Measurements from ENCODE around the gene BAHCC1. TPM values are rescaled to one million over a fixed set of nuclear protein-coding genes. Genes with fewer than 3 reads are reported as not detected.

The BAHCC1 gene
- total RNA-seq, 1 experiment from 2014 or later, result 74.2 TPM

GRCh38 chr17:81479175-81480071 is 84.2 kb downstream of the BAHCC1 start:
- intact Hi-C loops (cut with micrococcal nuclease; ENCODE audit: unreplicated experiment), result loop anchor here (2.0 kb wide), 1 partner anchor 85 kb away; the partner anchor contains the start of gene BAHCC1
- Histone ChIP-seq H3K27me3 (replicated peaks; ENCODE audit: insufficient read depth, low read depth, low read length, poor library complexity) (no peaks in the 10 kb centered on the region), H3K4me3 (ENCODE audit: low read depth, low read length, poor library complexity, severe bottlenecking) (no peak overlapping the region), H3K4me1 (ENCODE audit: insufficient read depth, low read length, poor library complexity, severe bottlenecking) (peaks cover 46% of the 10 kb centered on the region), H3K27ac (ENCODE audit: low read depth, low read length, poor library complexity, severe bottlenecking) (no peak overlapping the region), H3K36me3 (ENCODE audit: insufficient read depth, low read length, poor library complexity, severe bottlenecking) (no peaks in the 10 kb centered on the region), H3K9me3 (ENCODE audit: low read depth, low read length, poor library complexity, severe bottlenecking) (no peaks in the 10 kb centered on the region)
- POLR2A ChIA-PET (ENCODE audit: low non-redundant PET), result no interaction called here
- no peak for TF ChIP-seq CTCF (conservative IDR thresholded peaks at IDR 0.05; ENCODE audit: low read depth, low read length)
- TF ChIP-seq EZH2 (IDR thresholded peaks at IDR 0.05; ENCODE audit: borderline replicate concordance, low read depth, low read length, poor library complexity, severe bottlenecking), result no peak
- DNase-seq (ENCODE audit: low spot score), result peak; percentile 50
- BruUV-seq (replicated peaks), result no TSS peak
- CTCF ChIA-PET, result no interaction called here

- intact Hi-C loops (cut with micrococcal nuclease; ENCODE audit: unreplicated experiment), result loop anchor here (2.0 kb wide), 1 partner anchor 86 kb away; the partner anchor contains the start of gene BAHCC1
- Histone ChIP-seq H3K4me3 (ENCODE audit: low read depth, low read length, poor library complexity, severe bottlenecking) (peak overlapping the region; percentile 47), H3K27me3 (replicated peaks; ENCODE audit: insufficient read depth, low read depth, low read length, poor library complexity) (no peaks in the 10 kb centered on the region), H3K36me3 (ENCODE audit: insufficient read depth, low read length, poor library complexity, severe bottlenecking) (no peaks in the 10 kb centered on the region), H3K27ac (ENCODE audit: low read depth, low read length, poor library complexity, severe bottlenecking) (peak overlapping the region; percentile 71), H3K4me1 (ENCODE audit: insufficient read depth, low read length, poor library complexity, severe bottlenecking) (peaks cover 53% of the 10 kb centered on the region), H3K9me3 (ENCODE audit: low read depth, low read length, poor library complexity, severe bottlenecking) (no peaks in the 10 kb centered on the region)
- no TSS peak for BruUV-seq (replicated peaks)
- no peak for TF ChIP-seq EZH2 (IDR thresholded peaks at IDR 0.05; ENCODE audit: borderline replicate concordance, low read depth, low read length, poor library complexity, severe bottlenecking)
- no peak for TF ChIP-seq CTCF (conservative IDR thresholded peaks at IDR 0.05; ENCODE audit: low read depth, low read length)
- DNase-seq (ENCODE audit: low spot score), result peak; percentile 80
- CTCF ChIA-PET, result no interaction called here
- POLR2A ChIA-PET (ENCODE audit: low non-redundant PET), result no interaction called here
These were observed 85.1 kb downstream of the BAHCC1 start for GRCh38 chr17:81480140-81481072.

GRCh38 chr17:81481073-81481799 is 86.0 kb downstream of the BAHCC1 start:
- intact Hi-C loops (cut with micrococcal nuclease; ENCODE audit: unreplicated experiment), result loop anchor here (2.0 kb wide), 1 partner anchor 86 kb away; the partner anchor contains the start of gene BAHCC1
- H3K4me1 ChIP-seq (ENCODE audit: insufficient read depth, low read length, poor library complexity, severe bottlenecking), result peaks cover 56% of the 10 kb centered on the region
- peak overlapping the region; percentile 71 for H3K27ac ChIP-seq (ENCODE audit: low read depth, low read length, poor library complexity, severe bottlenecking)
- no peaks in the 10 kb centered on the region for H3K9me3 ChIP-seq (ENCODE audit: low read depth, low read length, poor library complexity, severe bottlenecking)
- no peaks in the 10 kb centered on the region for H3K36me3 ChIP-seq (ENCODE audit: insufficient read depth, low read length, poor library complexity, severe bottlenecking)
- ChIA-PET CTCF (no interaction called here), POLR2A (ENCODE audit: low non-redundant PET) (no interaction called here)
- peak; percentile 94 for DNase-seq (ENCODE audit: low spot score)
- H3K27me3 ChIP-seq (replicated peaks; ENCODE audit: insufficient read depth, low read depth, low read length, poor library complexity), result no peaks in the 10 kb centered on the region
- no peak for TF ChIP-seq EZH2 (IDR thresholded peaks at IDR 0.05; ENCODE audit: borderline replicate concordance, low read depth, low read length, poor library complexity, severe bottlenecking)
- TF ChIP-seq CTCF (conservative IDR thresholded peaks at IDR 0.05; ENCODE audit: low read depth, low read length), result no peak
- H3K4me3 ChIP-seq (ENCODE audit: low read depth, low read length, poor library complexity, severe bottlenecking), result peak overlapping the region; percentile 47
- BruUV-seq (replicated peaks), result no TSS peak
